Transverse colon (tissue), 3 donors: ENCODE measurements around the gene SEC22C.

ENCODE experiments used
- EP300 ChIP-seq: sonication (generic); formaldehyde crosslinking; IDR thresholded peaks from one replicate; pipeline ENCODE4 v1.6.1; 2017; ENCODE audit warnings: antibody characterized with exemption, low read depth
- TF ChIP-seq, protein P1 (sequence below), 5 experiments: fragments of 200-600 bp in 3 of 5; fragments of 450-650 bp in 2 of 5; sonication (generic) in 3 of 5; IDR thresholded peaks; 1 replicate in 2 of 5; 2 replicates in 3 of 5; pipeline ENCODE4 v1.5.1; 2016 to 2017; ENCODE audit warnings: antibody characterized with exemption in 5 of 5, inconsistent platforms in 3 of 5, mild to moderate bottlenecking in 2 of 5, moderate library complexity in 1 of 5

DNA sequence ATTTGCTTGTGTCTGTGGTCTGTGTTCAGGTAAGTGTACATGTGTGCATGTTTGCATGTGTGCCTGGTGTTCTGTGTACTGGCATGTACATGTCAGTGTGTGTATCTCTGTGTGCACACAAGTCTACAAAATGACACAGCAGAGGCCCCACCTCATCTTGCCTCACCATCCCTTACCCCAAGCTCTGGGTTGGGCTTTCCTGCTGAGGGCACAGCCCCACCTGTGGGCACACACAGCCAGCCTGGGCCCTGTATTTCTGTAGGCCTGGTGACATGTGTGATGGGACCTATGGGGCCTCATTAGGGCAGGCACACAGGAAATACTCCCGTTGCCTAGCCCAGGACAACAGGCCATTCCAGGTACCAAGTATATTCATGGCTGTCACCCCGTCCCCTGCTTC is 65.8 kb downstream of the SEC22C start:
- TF ChIP-seq, protein P1, sequence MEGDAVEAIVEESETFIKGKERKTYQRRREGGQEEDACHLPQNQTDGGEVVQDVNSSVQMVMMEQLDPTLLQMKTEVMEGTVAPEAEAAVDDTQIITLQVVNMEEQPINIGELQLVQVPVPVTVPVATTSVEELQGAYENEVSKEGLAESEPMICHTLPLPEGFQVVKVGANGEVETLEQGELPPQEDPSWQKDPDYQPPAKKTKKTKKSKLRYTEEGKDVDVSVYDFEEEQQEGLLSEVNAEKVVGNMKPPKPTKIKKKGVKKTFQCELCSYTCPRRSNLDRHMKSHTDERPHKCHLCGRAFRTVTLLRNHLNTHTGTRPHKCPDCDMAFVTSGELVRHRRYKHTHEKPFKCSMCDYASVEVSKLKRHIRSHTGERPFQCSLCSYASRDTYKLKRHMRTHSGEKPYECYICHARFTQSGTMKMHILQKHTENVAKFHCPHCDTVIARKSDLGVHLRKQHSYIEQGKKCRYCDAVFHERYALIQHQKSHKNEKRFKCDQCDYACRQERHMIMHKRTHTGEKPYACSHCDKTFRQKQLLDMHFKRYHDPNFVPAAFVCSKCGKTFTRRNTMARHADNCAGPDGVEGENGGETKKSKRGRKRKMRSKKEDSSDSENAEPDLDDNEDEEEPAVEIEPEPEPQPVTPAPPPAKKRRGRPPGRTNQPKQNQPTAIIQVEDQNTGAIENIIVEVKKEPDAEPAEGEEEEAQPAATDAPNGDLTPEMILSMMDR (IDR thresholded peaks at IDR 0.05), result no peak
- TF ChIP-seq EP300, result no peak
